ENCODE results near the gene MRPL27.

DNA sequence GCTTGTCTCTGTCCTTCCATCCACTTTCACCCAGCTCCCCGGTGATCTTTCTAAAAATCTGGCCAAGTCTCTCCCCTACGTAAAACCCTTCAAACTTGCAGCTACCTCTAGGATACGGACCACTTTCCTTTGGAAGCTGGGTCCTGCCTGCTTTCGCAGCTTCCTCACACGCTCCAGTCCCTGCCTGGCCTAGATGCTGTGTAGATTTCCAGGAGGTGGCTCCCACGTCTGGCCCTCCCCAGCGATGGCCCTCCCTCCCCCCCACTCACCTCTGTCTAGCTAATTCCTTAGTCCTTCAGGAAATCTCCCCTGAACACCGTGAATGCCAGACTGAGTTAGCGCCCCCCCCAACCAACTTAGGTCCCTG lies 24.9 kb upstream of the MRPL27 start:
- TF ChIP-seq, protein P1, sequence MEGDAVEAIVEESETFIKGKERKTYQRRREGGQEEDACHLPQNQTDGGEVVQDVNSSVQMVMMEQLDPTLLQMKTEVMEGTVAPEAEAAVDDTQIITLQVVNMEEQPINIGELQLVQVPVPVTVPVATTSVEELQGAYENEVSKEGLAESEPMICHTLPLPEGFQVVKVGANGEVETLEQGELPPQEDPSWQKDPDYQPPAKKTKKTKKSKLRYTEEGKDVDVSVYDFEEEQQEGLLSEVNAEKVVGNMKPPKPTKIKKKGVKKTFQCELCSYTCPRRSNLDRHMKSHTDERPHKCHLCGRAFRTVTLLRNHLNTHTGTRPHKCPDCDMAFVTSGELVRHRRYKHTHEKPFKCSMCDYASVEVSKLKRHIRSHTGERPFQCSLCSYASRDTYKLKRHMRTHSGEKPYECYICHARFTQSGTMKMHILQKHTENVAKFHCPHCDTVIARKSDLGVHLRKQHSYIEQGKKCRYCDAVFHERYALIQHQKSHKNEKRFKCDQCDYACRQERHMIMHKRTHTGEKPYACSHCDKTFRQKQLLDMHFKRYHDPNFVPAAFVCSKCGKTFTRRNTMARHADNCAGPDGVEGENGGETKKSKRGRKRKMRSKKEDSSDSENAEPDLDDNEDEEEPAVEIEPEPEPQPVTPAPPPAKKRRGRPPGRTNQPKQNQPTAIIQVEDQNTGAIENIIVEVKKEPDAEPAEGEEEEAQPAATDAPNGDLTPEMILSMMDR (IDR thresholded peaks at IDR 0.05), result no peak
- no peak for TF ChIP-seq EZH2 (IDR thresholded peaks at IDR 0.05; ENCODE audit: borderline replicate concordance, insufficient read depth, low read depth, low read length, poor library complexity, severe bottlenecking)

Measured in B cell (primary cell).